ENCODE results near the gene MTA3. TPM values are rescaled to one million over a fixed set of nuclear protein-coding genes. Genes with fewer than 3 reads are reported as not detected.

The MTA3 gene
- total RNA-seq, 1 donor from 2014 or later, result 36.3 TPM

GRCh38 chr2:42736598-42737322 lies 168.3 kb downstream of the MTA3 start:
- no peak for DNase-seq

DNA sequence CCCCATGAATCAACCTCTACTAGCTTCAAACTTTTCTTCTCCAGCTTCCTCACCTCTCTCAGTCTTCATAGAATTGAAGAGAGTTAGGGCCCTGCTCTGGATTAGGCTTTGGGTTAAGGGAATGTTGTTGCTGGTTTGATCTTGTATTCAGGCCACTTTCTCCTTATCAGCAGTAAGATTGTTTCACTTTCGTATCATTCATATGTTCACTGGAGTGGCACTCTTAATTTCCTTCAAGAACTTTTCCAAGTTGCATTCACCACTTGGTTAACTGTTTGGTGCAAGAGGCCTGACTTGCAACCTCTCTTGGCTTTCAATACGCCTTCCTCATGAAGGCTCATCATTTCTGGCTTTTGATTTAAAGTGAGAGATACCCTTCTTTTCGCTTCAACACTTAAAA lies 172.7 kb downstream of the MTA3 start:
- no peak for DNase-seq

DNA sequence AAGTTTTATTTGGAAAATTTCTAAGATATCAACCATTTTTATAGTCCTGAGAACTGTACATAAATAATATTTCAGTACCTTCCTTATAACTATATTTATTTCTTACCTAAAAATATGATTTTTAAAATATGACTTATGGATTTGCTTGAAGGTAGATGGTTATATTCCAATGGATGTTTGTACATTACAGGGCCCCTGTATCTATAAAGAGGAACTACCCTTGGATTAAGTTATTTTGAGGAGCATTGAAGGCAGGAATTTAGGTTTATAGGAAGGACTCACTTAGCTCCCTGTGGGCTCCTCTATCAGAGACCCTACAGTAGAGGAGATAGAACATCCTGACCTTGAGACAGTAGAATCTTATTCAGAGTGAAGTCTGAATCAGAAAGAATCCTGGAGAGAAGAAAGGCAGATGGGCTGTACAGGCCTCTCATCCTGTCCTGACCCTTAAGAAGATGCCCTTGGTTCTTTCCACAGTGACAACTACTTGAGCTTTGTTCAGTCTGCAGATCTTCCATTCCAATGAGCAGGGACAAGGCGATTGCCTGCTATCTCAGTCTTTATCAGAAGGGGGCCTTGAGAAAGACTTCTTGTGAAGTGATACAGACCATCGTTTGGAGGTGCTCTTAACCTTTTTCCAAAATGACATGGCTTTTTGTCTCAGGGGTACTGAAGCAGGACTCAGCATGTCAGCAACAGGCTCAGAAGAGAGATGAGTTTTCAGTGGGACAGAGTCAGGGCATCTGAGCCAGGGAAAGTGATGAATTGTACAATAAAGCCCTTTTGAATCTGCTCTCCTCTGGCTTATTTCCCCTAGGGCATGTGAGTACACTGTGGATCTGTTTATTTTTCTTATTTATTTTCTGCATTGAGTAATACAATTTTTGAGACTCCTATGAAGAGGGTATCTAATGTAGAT lies 174.6 kb downstream of the MTA3 start:
- no peak for DNase-seq

DNA sequence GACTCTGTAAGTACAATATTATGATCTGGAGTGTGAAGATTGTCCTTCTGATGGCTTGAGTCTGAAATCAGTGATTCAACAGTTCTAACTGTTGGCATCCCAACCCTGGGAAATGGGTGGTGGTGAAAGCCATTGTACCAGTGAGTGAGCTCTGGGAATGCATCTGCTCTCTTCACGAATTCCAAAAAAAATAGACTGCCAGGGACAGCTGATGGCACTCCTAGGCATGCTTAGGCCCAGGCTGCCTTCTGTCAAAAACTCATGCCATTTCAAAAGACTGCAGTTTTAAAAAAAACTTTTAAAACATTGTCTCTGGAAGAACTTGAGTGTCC lies 175.2 kb downstream of the MTA3 start:
- DNase-seq, result peak; percentile 73

- DNase-seq, result no peak
Measured at GRCh38 chr2:42744545-42745082, 176.2 kb downstream of the MTA3 start.

- no peak for DNase-seq
Measured at GRCh38 chr2:42747422-42747821, 179.0 kb downstream of the MTA3 start.

- no peak for DNase-seq
Measured at GRCh38 chr2:42748840-42749239, 180.4 kb downstream of the MTA3 start.

- no peak for DNase-seq
Measured at GRCh38 chr2:42752314-42752713, 183.9 kb downstream of the MTA3 start.

GRCh38 chr2:42752816-42753813 lies 184.7 kb downstream of the MTA3 start:
- DNase-seq, result peak; percentile 27

GRCh38 chr2:42754021-42754775 lies 185.8 kb downstream of the MTA3 start:
- DNase-seq, result peak; percentile 96

- no peak for DNase-seq
Measured at GRCh38 chr2:42754776-42755140, 186.3 kb downstream of the MTA3 start.

DNA sequence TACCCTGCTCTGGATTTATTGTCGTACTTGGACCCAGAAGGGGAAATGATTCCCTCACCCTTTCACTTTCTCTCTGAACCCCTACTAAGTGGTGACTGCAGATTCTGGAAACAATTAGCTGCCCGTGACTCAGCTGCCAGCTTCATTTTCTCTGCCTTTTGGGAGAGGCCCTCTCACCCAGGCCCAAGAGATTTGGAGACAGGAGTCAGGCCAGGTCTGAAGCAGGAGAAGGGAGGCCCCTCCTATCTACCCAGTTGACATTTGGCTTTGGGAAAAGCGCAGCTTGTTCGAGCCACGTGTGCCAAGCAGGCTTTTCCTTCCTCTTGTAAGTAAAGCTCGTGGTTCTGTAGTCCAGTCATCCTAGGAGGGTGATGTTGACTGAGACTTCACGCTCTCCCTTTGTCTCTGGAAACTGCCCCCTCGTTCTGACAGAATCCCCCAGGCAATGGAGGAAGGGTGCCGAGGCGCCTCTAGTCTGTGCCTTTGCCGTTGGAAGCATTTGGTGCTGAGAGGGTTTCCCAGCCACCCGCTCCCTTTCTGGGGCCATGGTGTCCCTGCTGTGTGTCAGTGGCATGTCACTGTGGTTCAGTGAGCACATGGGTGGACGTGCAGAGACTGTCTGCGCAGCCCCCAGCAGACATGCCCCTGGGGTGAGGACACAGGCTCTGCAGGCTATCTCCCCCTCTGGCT lies 186.9 kb downstream of the MTA3 start:
- peak; percentile 53 for DNase-seq

DNA sequence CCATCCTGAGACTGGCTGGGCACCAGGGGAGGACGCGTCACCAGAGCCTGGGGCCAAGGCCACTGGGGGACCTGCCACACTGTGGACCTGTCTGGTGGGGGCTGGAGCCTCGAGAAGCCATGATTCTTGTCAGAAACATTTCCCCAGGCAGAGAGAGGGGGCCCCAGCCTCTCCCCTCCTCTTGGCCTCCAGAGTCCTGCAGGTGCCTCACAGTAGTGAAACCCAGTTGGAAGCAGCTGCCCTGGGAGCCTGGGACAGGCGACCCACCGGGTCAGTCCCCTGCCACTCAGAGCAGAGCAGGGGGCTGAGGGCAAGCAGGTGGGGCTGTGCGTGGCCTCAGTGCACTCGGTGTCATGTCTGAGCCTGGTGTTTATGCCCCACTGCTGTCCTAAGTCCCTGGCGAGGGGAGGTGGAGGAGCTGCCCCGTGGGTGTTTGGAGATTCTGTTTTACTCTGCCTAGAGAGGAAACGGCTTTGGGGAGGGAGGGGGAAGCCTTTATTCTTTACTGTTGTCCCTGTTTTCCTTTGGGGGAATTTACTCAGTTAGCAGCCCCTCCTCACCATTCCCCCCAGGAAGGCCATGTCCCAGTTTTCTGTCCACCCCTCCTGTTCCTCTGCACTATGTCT lies 187.8 kb downstream of the MTA3 start:
- no peak for DNase-seq

DNA sequence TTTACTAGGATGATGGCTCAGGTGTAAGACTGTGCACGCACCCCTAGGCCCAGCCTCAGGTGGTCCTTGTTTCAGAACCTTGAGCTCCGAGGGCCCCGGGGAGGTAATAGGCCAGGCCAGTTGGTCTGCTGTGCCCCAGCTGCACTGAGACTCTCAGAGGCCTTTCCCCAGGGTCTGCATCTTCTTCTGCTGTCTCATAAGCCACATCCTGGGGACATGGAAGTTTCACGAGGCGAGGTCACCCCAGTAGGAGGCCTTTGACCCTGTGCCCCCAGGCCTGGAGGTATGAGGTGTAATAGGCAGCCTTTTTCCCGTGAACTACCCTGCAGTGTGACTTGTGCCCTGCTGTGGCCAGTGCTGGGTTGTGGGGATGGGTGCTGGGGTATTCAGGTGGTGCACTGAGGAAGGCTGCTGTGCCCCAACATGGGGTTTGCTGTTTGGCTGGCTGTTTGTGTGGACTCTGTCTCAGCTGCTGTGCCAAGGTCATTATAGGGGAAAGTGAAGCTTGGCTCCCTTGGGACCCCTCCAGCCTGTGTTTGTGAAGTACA lies 188.6 kb downstream of the MTA3 start:
- no peak for DNase-seq

GRCh38 chr2:42757981-42758740 lies 189.7 kb downstream of the MTA3 start:
- no peak for DNase-seq

- no peak for DNase-seq
Measured at GRCh38 chr2:42758751-42759150, 190.3 kb downstream of the MTA3 start.

DNA sequence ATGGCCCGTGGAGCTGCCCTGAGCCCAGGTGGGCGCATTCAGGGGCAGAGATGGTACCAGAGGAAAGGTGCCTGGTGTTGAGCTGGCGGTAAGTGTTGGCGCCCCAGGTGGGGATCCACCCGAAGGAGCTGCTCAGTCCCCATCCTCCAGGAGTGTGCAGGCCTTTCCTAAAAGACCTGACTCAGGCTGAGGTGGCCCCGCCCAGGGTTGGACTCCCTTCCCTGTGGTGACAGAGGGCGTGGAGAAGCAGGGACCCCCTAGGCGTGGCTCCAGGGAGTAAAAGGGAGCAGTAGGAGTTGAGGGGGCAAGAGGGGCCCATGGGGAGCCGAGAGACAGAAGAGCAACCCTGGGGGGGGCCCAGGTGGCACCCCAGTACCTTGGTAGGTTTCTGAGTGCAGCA lies 193.1 kb downstream of the MTA3 start:
- no peak for DNase-seq

DNA sequence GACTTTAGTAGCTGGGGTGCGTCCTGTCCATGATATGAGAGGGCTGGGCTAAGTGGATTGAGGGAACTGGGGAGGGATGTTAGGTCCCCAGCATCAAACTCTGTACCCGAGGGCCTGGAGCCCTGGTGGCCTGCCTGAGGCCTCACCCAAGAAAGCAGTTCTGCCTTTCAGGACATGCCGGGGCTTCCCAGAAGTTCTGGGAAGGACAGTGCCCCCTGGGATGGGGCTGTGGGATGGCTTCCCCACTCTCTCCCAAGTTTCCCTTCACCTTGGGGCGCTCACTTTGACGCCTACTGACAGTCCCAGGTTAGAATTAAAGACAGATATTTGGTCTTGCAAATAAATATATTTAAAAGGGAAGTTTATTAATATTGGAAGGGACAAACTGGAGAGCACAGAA lies 193.7 kb downstream of the MTA3 start:
- no peak for DNase-seq
